ENCODE data around the gene SALL4. TPM values are rescaled to one million over a fixed set of nuclear protein-coding genes. Genes with fewer than 3 reads are reported as not detected.

Gene SALL4
- total RNA-seq, 2 experiments from 2014 or later = 0.74 to 0.92 TPM

- no peak overlapping the region for H3K4me3 Mint-ChIP-seq
- ChIA-PET POLR2A (no interaction called here), CTCF (no interaction called here)
- H3K36me3 Mint-ChIP-seq (ENCODE audit: low read depth) = no peaks in the 10 kb centered on the region
- ATAC-seq = no peak
- peaks cover 21% of the 10 kb centered on the region for H3K27me3 Mint-ChIP-seq
- DNase-seq = no peak
- H3K4me1 Mint-ChIP-seq (ENCODE audit: low read depth) = peaks cover 8% of the 10 kb centered on the region
- H3K9me3 Mint-ChIP-seq = no peaks in the 10 kb centered on the region
- TF ChIP-seq CTCF (IDR thresholded peaks at IDR 0.05) = no peak
- H3K27ac Mint-ChIP-seq = no peak overlapping the region
- intact Hi-C loops (cut with micrococcal nuclease) = no loop called here
Measured at GRCh38 chr20:51763965-51764602, 38.2 kb downstream of the SALL4 start.

- DNase-seq (no peak), ATAC-seq (no peak)
- Mint-ChIP-seq H3K4me1 (ENCODE audit: low read depth) (no peaks in the 10 kb centered on the region), H3K36me3 (ENCODE audit: low read depth) (no peaks in the 10 kb centered on the region), H3K27ac (no peak overlapping the region), H3K27me3 (peaks cover 7% of the 10 kb centered on the region), H3K4me3 (no peak overlapping the region), H3K9me3 (no peaks in the 10 kb centered on the region)
- intact Hi-C loops (cut with micrococcal nuclease) = no loop called here
- ChIA-PET CTCF (no interaction called here), POLR2A (no interaction called here)
- TF ChIP-seq CTCF (IDR thresholded peaks at IDR 0.05) = no peak
Measured at GRCh38 chr20:51760905-51761546, 41.3 kb downstream of the SALL4 start.

- H3K27me3 Mint-ChIP-seq = peaks cover 3% of the 10 kb centered on the region
- TF ChIP-seq CTCF (IDR thresholded peaks at IDR 0.05) = no peak
- ATAC-seq (no peak), DNase-seq (no peak)
- intact Hi-C loops (cut with micrococcal nuclease) = no loop called here
- CTCF ChIA-PET = no interaction called here
- no peak overlapping the region for H3K4me3 Mint-ChIP-seq
- POLR2A ChIA-PET = no interaction called here
- H3K4me1 Mint-ChIP-seq (ENCODE audit: low read depth) = no peaks in the 10 kb centered on the region
- H3K9me3 Mint-ChIP-seq = no peaks in the 10 kb centered on the region
- no peaks in the 10 kb centered on the region for H3K36me3 Mint-ChIP-seq (ENCODE audit: low read depth)
- H3K27ac Mint-ChIP-seq = no peak overlapping the region
Measured at GRCh38 chr20:51759769-51760510, 42.4 kb downstream of the SALL4 start.

GRCh38 chr20:51758978-51759544 is 43.3 kb downstream of the SALL4 start:
- Mint-ChIP-seq H3K4me3 (no peak overlapping the region), H3K27ac (no peak overlapping the region), H3K36me3 (ENCODE audit: low read depth) (no peaks in the 10 kb centered on the region), H3K4me1 (ENCODE audit: low read depth) (no peaks in the 10 kb centered on the region), H3K27me3 (peaks cover 2% of the 10 kb centered on the region), H3K9me3 (no peaks in the 10 kb centered on the region)
- intact Hi-C loops (cut with micrococcal nuclease) = no loop called here
- ChIA-PET POLR2A (interaction anchor here (0.7 kb wide), 1 partner anchor 960 kb away, joined by 3 read pairs; no protein-coding TSS in a partner anchor), CTCF (no interaction called here)
- no peak for TF ChIP-seq CTCF (IDR thresholded peaks at IDR 0.05)
- ATAC-seq (no peak), DNase-seq (no peak)

- DNase-seq (no peak), ATAC-seq (no peak)
- no peak for TF ChIP-seq CTCF (IDR thresholded peaks at IDR 0.05)
- Mint-ChIP-seq H3K27me3 (no peaks in the 10 kb centered on the region), H3K4me1 (ENCODE audit: low read depth) (no peaks in the 10 kb centered on the region), H3K36me3 (ENCODE audit: low read depth) (no peaks in the 10 kb centered on the region), H3K27ac (no peak overlapping the region), H3K4me3 (no peak overlapping the region), H3K9me3 (no peaks in the 10 kb centered on the region)
- ChIA-PET POLR2A (no interaction called here), CTCF (no interaction called here)
- intact Hi-C loops (cut with micrococcal nuclease) = no loop called here
Measured at GRCh38 chr20:51757226-51757625, 45.1 kb downstream of the SALL4 start.
